HCT116 (cell line): ENCODE data around the gene TRIM63.

Source experiments
- CBX3 ChIP-seq: IDR thresholded peaks from 2 replicates; pipeline ENCODE4 v1.6.1; 2012; ENCODE audit warnings: low read depth
- CEBPB ChIP-seq: IDR thresholded peaks from 2 replicates; pipeline ENCODE4 v1.6.1; 2012; ENCODE audit warnings: low read depth
- CTCF ChIP-seq, 3 experiments: fragments of 200-600 bp in 1 of 3; sonication (generic) in 1 of 3; IDR thresholded peaks in 2 of 3; conservative IDR thresholded peaks in 1 of 3; 2 replicates each; pipeline ENCODE4 v1.5.1; 2012 to 2017; ENCODE audit warnings: low read depth in 2 of 3, low read length in 2 of 3, antibody characterized with exemption in 1 of 3, borderline replicate concordance in 1 of 3, control low read depth in 1 of 3, mild to moderate bottlenecking in 1 of 3, mixed read lengths in 1 of 3, mixed run types in 1 of 3, moderate library complexity in 1 of 3; ENCODE audit not compliant: insufficient read depth in 1 of 3
- EZH2 ChIP-seq: fragments of 200-600 bp; sonication (generic); IDR thresholded peaks from 2 replicates; pipeline ENCODE4 v1.6.1; 2017; ENCODE audit warnings: antibody characterized with exemption, mixed run types
- JUND ChIP-seq: IDR thresholded peaks from 2 replicates; pipeline ENCODE4 v1.6.1; 2012
- POLR2A ChIP-seq: IDR thresholded peaks from 2 replicates; pipeline ENCODE4 v1.7.0; 2011; ENCODE audit warnings: borderline replicate concordance; ENCODE audit not compliant: insufficient read depth, insufficient read length; ENCODE audit errors: extremely low read depth
- POLR2AphosphoS5 ChIP-seq: IDR thresholded peaks from 2 replicates; pipeline ENCODE4 v1.6.1; 2011; ENCODE audit warnings: mild to moderate bottlenecking, low read depth, low read length, moderate library complexity
- RAD21 ChIP-seq: IDR thresholded peaks from 2 replicates; pipeline ENCODE4 v1.6.1; 2012; ENCODE audit warnings: low read depth, mild to moderate bottlenecking
- REST ChIP-seq: IDR thresholded peaks from 2 replicates; pipeline ENCODE4 v1.6.1; 2012; ENCODE audit warnings: low read depth
- SP1 ChIP-seq: IDR thresholded peaks from 2 replicates; pipeline ENCODE4 v1.6.1; 2012; ENCODE audit warnings: low read depth
- ZNF274 ChIP-seq: fragments of 200-500 bp; sonication (Bioruptor generic); IDR thresholded peaks from 2 replicates; pipeline ENCODE4 v1.6.1; 2014; ENCODE audit warnings: mild to moderate bottlenecking, low read depth, low read length, inconsistent platforms

GRCh38 chr1:26079178-26079563, 11.7 kb upstream of the TRIM63 start:
- TF ChIP-seq CTCF (IDR thresholded peaks at IDR 0.05 in 2 of 3, conservative IDR thresholded peaks at IDR 0.05 in 1 of 3; ENCODE audit: borderline replicate concordance in 1 of 3, insufficient read depth in 1 of 3, low read depth in 2 of 3, low read length in 2 of 3) (no peak), POLR2AphosphoS5 (no peak), RAD21 (no peak), POLR2A (no peak), JUND (no peak), CBX3 (no peak), REST (no peak), EZH2 (no peak), ZNF274 (no peak), CEBPB (no peak), SP1 (no peak)
